Endothelial cell of umbilical vein (primary cell): ENCODE measurements around the gene CEP63. TPM values are rescaled to one million over a fixed set of nuclear protein-coding genes. Genes with fewer than 3 reads are reported as not detected.

ENCODE experiments used
- BruUV-seq: library from RNA; stranded (reverse); fragments of 400-500 nt; replicated peaks from 2 replicates; lab custom pipeline; 2021; lab: Mats Ljungman, UMichigan
- CTCF ChIA-PET: fragments of 300-600, 350-600 bp; sonication (Branson Sonifier 250); formaldehyde crosslinking; loops from one replicate; lab custom pipeline; 2021; ENCODE audit warnings: antibody characterized with exemption, inconsistent platforms; lab: Charles Lee
- POLR2A ChIA-PET: fragments of 300-600, 350-600 bp; sonication (Branson Sonifier 250); formaldehyde crosslinking; loops from one replicate; lab custom pipeline; 2021; ENCODE audit warnings: antibody characterized with exemption, inconsistent platforms; lab: Charles Lee
- DNase-seq: peaks from one replicate; pipeline ENCODE4 v3.0.0-alpha.2; 2011; ENCODE audit warnings: low read depth, low spot score
- FAIRE-seq: peaks from 2 replicates; lab custom pipeline; 2011; peaks lifted over from hg19 to GRCh38; lab: Jason Lieb, UNC
- H2AFZ ChIP-seq: 2 replicates; pipeline ENCODE4 v1.6.0; 2012; ENCODE audit warnings: low read depth, low read length, control low read depth, inconsistent platforms
- H3K27ac ChIP-seq: 2 replicates; pipeline ENCODE4 v1.5.1; 2011; ENCODE audit warnings: low read depth, mild to moderate bottlenecking, control low read depth, low read length, moderate library complexity; ENCODE audit not compliant: insufficient read depth
- H3K27me3 ChIP-seq, 2 experiments: 2 replicates each; pipeline versions ENCODE4 v1.6.0 to v1.6.1; 2011; ENCODE audit warnings: low read length in 2 of 2, mixed read lengths in 1 of 2; ENCODE audit not compliant: control insufficient read depth in 2 of 2, insufficient read depth in 2 of 2
- H3K36me3 ChIP-seq, 2 experiments: 2 replicates in 1 of 2; 3 replicates in 1 of 2; pipeline ENCODE4 v1.5.1; 2011; ENCODE audit warnings: low read length in 2 of 2, mild to moderate bottlenecking in 1 of 2, moderate library complexity in 1 of 2; ENCODE audit not compliant: control insufficient read depth in 2 of 2, insufficient read depth in 2 of 2; ENCODE audit errors: extremely low read depth in 1 of 2
- H3K4me1 ChIP-seq: 3 replicates; pipeline ENCODE4 v1.5.1; 2011; ENCODE audit warnings: mild to moderate bottlenecking, low read length; ENCODE audit not compliant: control insufficient read depth, insufficient read depth; ENCODE audit errors: extremely low read depth
- H3K4me2 ChIP-seq: 2 replicates; pipeline ENCODE4 v1.6.1; 2011; ENCODE audit warnings: low read length, control low read depth, mixed read lengths; ENCODE audit not compliant: insufficient read depth
- H3K4me3 ChIP-seq, 3 experiments: fragments of 200-600 bp in 1 of 3; sonication (generic), shearing (Covaris generic) in 1 of 3; replicated peaks in 1 of 3; 2 replicates each; pipeline ENCODE4 v1.5.1; 2011 to 2016; ENCODE audit warnings: control low read depth in 3 of 3, low read length in 3 of 3, mild to moderate bottlenecking in 2 of 3, inconsistent platforms in 1 of 3, low read depth in 1 of 3, moderate library complexity in 1 of 3; ENCODE audit not compliant: insufficient read depth in 1 of 3
- H3K79me2 ChIP-seq: 2 replicates; pipeline ENCODE4 v1.6.0; 2012; ENCODE audit warnings: low read length, inconsistent platforms; ENCODE audit not compliant: control insufficient read depth, insufficient read depth
- H3K9ac ChIP-seq: replicated peaks from 2 replicates; pipeline ENCODE3; 2011; ENCODE audit warnings: low read length, control low read depth; ENCODE audit not compliant: insufficient read depth; ENCODE audit errors: extremely low read depth
- H3K9me1 ChIP-seq: replicated peaks from 3 replicates; pipeline ENCODE4 v1.6.0; 2011; ENCODE audit warnings: mild to moderate bottlenecking, low read length; ENCODE audit not compliant: control insufficient read depth, insufficient read depth; ENCODE audit errors: extremely low read depth
- H3K9me3 ChIP-seq: replicated peaks from 2 replicates; pipeline ENCODE4 v1.5.1; 2012; ENCODE audit warnings: low read length, inconsistent platforms; ENCODE audit not compliant: control insufficient read depth, insufficient read depth
- H4K20me1 ChIP-seq: replicated peaks from 2 replicates; pipeline ENCODE3; 2011; ENCODE audit warnings: mild to moderate bottlenecking, low read length; ENCODE audit not compliant: control insufficient read depth, insufficient read depth; ENCODE audit errors: extremely low read depth
- CTCF ChIP-seq, 2 donors: IDR thresholded peaks; 1 replicate in 1 of 2; 2 replicates in 1 of 2; pipeline ENCODE4 v1.5.1; 2011; ENCODE audit warnings: low read length in 2 of 2, mild to moderate bottlenecking in 2 of 2, moderate library complexity in 2 of 2, control low read depth in 1 of 2, inconsistent platforms in 1 of 2, low read depth in 1 of 2; ENCODE audit not compliant: insufficient read depth in 1 of 2; ENCODE audit errors: extremely low read depth in 1 of 2
- EZH2 ChIP-seq: IDR thresholded peaks from 2 replicates; pipeline ENCODE4 v1.6.1; 2012; ENCODE audit warnings: borderline replicate concordance, low read depth, mild to moderate bottlenecking, moderate library complexity, low read length, inconsistent platforms; ENCODE audit not compliant: severe bottlenecking
- FOS ChIP-seq: IDR thresholded peaks from 2 replicates; pipeline ENCODE4 v1.6.1; 2011; ENCODE audit warnings: mild to moderate bottlenecking, low read length, moderate library complexity, borderline replicate concordance; ENCODE audit not compliant: insufficient read depth
- GATA2 ChIP-seq: IDR thresholded peaks from 2 replicates; pipeline ENCODE4 v1.7.0; 2011; ENCODE audit warnings: low read depth, mild to moderate bottlenecking, moderate library complexity, mixed read lengths, low read length; ENCODE audit not compliant: insufficient read length, insufficient read depth
- JUN ChIP-seq: IDR thresholded peaks from 2 replicates; pipeline ENCODE4 v1.6.1; 2011; ENCODE audit warnings: borderline replicate concordance, low read depth; ENCODE audit not compliant: insufficient read length, insufficient read depth
- MAX ChIP-seq: IDR thresholded peaks from 2 replicates; pipeline ENCODE4 v1.6.1; 2011; ENCODE audit not compliant: insufficient read depth, insufficient read length
- MYC ChIP-seq: IDR thresholded peaks from one replicate; pipeline ENCODE4 v1.6.1; 2011; ENCODE audit warnings: mild to moderate bottlenecking, low read depth, low read length
- POLR2A ChIP-seq: IDR thresholded peaks from 2 replicates; pipeline ENCODE4 v1.6.1; 2012; ENCODE audit warnings: low read depth, mild to moderate bottlenecking, control low read depth, low read length
- POLR2AphosphoS5 ChIP-seq: IDR thresholded peaks from 2 replicates; pipeline ENCODE4 v1.6.1; 2012; ENCODE audit warnings: low read depth, mild to moderate bottlenecking, control low read depth, low read length, moderate library complexity; ENCODE audit not compliant: insufficient read depth
- dilution Hi-C: fragments of 300-500 bp; cut with MboI; formaldehyde crosslinking; loops from one replicate; pipeline ENCODE4 v1.15.0; 2019; ENCODE audit warnings: low sequenced_read_pairs; ENCODE audit not compliant: extremely low pct_ligation_motif_present
- intact Hi-C: fragments of 100-400 bp; cut with micrococcal nuclease; formaldehyde crosslinking; loops from one replicate; pipeline ENCODE4 v1.10.0; 2022
- polyA plus RNA-seq, 4 experiments: library from polyadenylated mRNA; depleted of rRNA in 3 of 4; stranded (reverse) in 3 of 4; unstranded in 1 of 4; fragments of >200 nt; gene quantifications; 2 replicates each; pipeline versions ENCODE4 v1.2.1 to v1.2.3, GENCODE V29; 2011 to 2012; ENCODE audit warnings: missing spikeins in 1 of 4
- total RNA-seq: library from RNA; stranded (reverse); gene quantifications from 2 replicates; pipeline ENCODE4 v1.2.3, GENCODE V29; 2021

The CEP63 gene
- total and polyA plus RNA-seq, 2 donors (not counting 3 experiments of a cell fraction or from before 2014, with no cell fraction given): 5.7 to 29.4 TPM

GRCh38 chr3:134564991-134565390, 79.1 kb downstream of the CEP63 start:
- dilution Hi-C loops (no loop called here), intact Hi-C loops (no loop called here)
- no peak overlapping the region for H3K27ac ChIP-seq
- BruUV-seq: no TSS peak
- no peaks in the 10 kb centered on the region for H3K36me3 ChIP-seq
- H2AFZ ChIP-seq: no peak overlapping the region
- H3K4me2 ChIP-seq: no peak overlapping the region
- H3K4me3 ChIP-seq: no peak overlapping the region
- no peaks in the 10 kb centered on the region for H3K27me3 ChIP-seq
- no peaks in the 10 kb centered on the region for H3K9me1 ChIP-seq
- no peak for DNase-seq
- no peaks in the 10 kb centered on the region for H3K79me2 ChIP-seq
- H3K9ac ChIP-seq: no peak overlapping the region
- ChIA-PET POLR2A (no interaction called here), CTCF (interaction anchor here (1.0 to 2.0 kb wide), 2 partner anchors 8 to 36 kb away, joined by 4 read pairs; no protein-coding TSS in a partner anchor)
- no peak for TF ChIP-seq MYC
- no peak for TF ChIP-seq CTCF (IDR thresholded peaks at IDR 0.05; ENCODE audit: extremely low read depth in 1 of 2, insufficient read depth in 1 of 2, low read depth in 1 of 2, low read length in 2 of 2)
- no peak for TF ChIP-seq POLR2A
- no peak for TF ChIP-seq JUN
- TF ChIP-seq EZH2: no peak
- TF ChIP-seq GATA2: no peak
- no peak for TF ChIP-seq POLR2AphosphoS5
- no peak for TF ChIP-seq MAX
- no peak for TF ChIP-seq FOS
- FAIRE-seq: no peak
- no peaks in the 10 kb centered on the region for H3K4me1 ChIP-seq
- H3K9me3 ChIP-seq: no peaks in the 10 kb centered on the region
- no peaks in the 10 kb centered on the region for H4K20me1 ChIP-seq
